IPS-15b (cell line): ENCODE measurements around the gene THOP1.

Experiments used
- H3K27me3 ChIP-seq: one replicate; pipeline ENCODE4 v1.6.1; 2013; ENCODE audit warnings: low read length; ENCODE audit not compliant: control insufficient read depth, insufficient read depth
- H3K36me3 ChIP-seq: one replicate; pipeline ENCODE4 v1.6.1; 2013; ENCODE audit warnings: low read length; ENCODE audit not compliant: control insufficient read depth, insufficient read depth
- H3K4me1 ChIP-seq: one replicate; pipeline ENCODE4 v1.6.1; 2013; ENCODE audit warnings: mild to moderate bottlenecking, low read length; ENCODE audit not compliant: control insufficient read depth, insufficient read depth
- H3K4me3 ChIP-seq: one replicate; pipeline ENCODE4 v1.5.1; 2013; ENCODE audit warnings: low read depth, low read length
- H3K9ac ChIP-seq: one replicate; pipeline ENCODE4 v1.6.1; 2013; ENCODE audit warnings: low read depth, mild to moderate bottlenecking, low read length
- H3K9me3 ChIP-seq: one replicate; pipeline ENCODE4 v1.6.1; 2013; ENCODE audit warnings: mild to moderate bottlenecking, low read length; ENCODE audit not compliant: control insufficient read depth, insufficient read depth

Gene THOP1

GRCh38 chr19:2819540-2820111, 34.3 kb downstream of the THOP1 start, which contains the start of gene ZNF554:
TSS of gene ZNF554 (plus strand) at chr19:2819868. CDS start at chr19:2820072, 204 bp downstream.
- H3K36me3 ChIP-seq: peaks cover 3% of the 10 kb centered on the region

GRCh38 chr19:2820112-2820702, 34.9 kb downstream of the THOP1 start:
- H3K36me3 ChIP-seq: peaks cover 2% of the 10 kb centered on the region
- no peaks in the 10 kb centered on the region for H3K4me1 ChIP-seq
- H3K9me3 ChIP-seq: no peaks in the 10 kb centered on the region
- no peaks in the 10 kb centered on the region for H3K27me3 ChIP-seq
- peak overlapping the region; percentile 47 for H3K9ac ChIP-seq
- H3K4me3 ChIP-seq: peak overlapping the region; percentile 89

More at GRCh38 chr19:2819540-2820111, 34.3 kb downstream of the THOP1 start, which contains the start of gene ZNF554:
- Histone ChIP-seq H3K27me3 (no peaks in the 10 kb centered on the region), H3K4me3 (peak within 1 kb of the TSS; percentile 89), H3K9me3 (no peaks in the 10 kb centered on the region), H3K4me1 (no peaks in the 10 kb centered on the region), H3K9ac (peak within 1 kb of the TSS; percentile 47)

- Histone ChIP-seq H3K4me1 (no peaks in the 10 kb centered on the region), H3K36me3 (peaks cover 4% of the 10 kb centered on the region), H3K9ac (no peak overlapping the region), H3K27me3 (no peaks in the 10 kb centered on the region), H3K9me3 (peaks cover 5% of the 10 kb centered on the region), H3K4me3 (no peak overlapping the region)
Measured at GRCh38 chr19:2822846-2823245, 37.5 kb downstream of the THOP1 start.

DNA sequence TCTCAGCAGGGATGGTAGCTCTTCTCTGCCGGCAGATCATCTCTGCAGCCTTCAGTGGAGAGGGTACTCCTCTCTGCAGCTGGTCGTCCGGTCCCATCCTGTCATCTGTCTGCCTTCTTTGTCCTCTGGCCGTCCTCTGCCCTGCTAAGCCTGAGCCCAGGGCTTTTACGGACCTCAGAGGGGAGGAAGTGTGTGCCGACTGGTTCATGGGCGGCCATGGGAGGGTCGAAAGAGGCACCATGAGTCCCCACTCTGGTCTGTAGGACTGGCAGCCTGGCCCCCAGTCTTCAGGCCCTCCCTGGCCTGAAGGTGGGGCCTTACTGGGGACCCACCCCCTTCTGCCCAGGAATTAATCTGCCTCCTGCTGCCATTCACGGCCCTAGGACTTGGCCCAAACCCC, 38.3 kb downstream of the THOP1 start:
- H3K4me1 ChIP-seq: no peaks in the 10 kb centered on the region
- peaks cover 5% of the 10 kb centered on the region for H3K9me3 ChIP-seq
- no peak overlapping the region for H3K4me3 ChIP-seq
- H3K9ac ChIP-seq: no peak overlapping the region
- H3K36me3 ChIP-seq: peaks cover 4% of the 10 kb centered on the region
- no peaks in the 10 kb centered on the region for H3K27me3 ChIP-seq

GRCh38 chr19:2824129-2824528, 38.8 kb downstream of the THOP1 start:
- Histone ChIP-seq H3K36me3 (peaks cover 4% of the 10 kb centered on the region), H3K9ac (no peak overlapping the region), H3K9me3 (peaks cover 5% of the 10 kb centered on the region), H3K4me3 (no peak overlapping the region), H3K27me3 (no peaks in the 10 kb centered on the region), H3K4me1 (no peaks in the 10 kb centered on the region)

GRCh38 chr19:2827022-2827421, 41.7 kb downstream of the THOP1 start:
- Histone ChIP-seq H3K9ac (no peak overlapping the region), H3K27me3 (no peaks in the 10 kb centered on the region), H3K36me3 (peaks cover 4% of the 10 kb centered on the region), H3K9me3 (peaks cover 10% of the 10 kb centered on the region), H3K4me3 (no peak overlapping the region), H3K4me1 (no peaks in the 10 kb centered on the region)

GRCh38 chr19:2827840-2828489, 42.7 kb downstream of the THOP1 start:
- Histone ChIP-seq H3K4me3 (no peak overlapping the region), H3K9ac (no peak overlapping the region), H3K36me3 (peaks cover 8% of the 10 kb centered on the region), H3K9me3 (peaks cover 10% of the 10 kb centered on the region), H3K4me1 (no peaks in the 10 kb centered on the region), H3K27me3 (no peaks in the 10 kb centered on the region)

DNA sequence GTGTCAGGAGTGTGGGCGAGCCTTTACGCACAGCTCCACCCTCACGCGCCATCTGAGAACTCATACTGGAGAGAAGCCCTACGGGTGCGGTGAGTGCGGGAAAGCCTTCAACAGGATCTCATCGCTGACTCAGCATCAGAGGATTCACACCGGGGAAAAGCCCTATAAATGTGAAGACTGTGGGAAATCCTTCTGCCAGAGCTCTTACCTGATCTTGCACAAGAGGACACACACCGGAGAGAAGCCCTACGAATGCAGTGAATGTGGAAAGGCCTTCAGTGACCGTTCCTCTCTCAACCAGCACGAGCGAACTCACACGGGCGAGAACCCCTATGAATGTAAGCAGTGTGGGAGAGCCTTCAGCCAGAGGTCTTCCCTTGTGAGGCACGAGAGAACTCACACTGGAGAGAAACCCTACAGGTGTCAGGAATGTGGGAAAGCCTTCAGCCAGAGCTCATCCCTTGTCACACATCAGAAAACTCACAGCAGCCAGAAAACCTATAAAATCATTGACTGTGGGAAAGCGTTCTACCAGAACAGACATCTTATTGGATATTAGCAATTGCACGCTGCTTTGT, 49.1 kb downstream of the THOP1 start:
- Histone ChIP-seq H3K36me3 (peaks cover 16% of the 10 kb centered on the region), H3K9me3 (peaks cover 23% of the 10 kb centered on the region), H3K4me1 (no peaks in the 10 kb centered on the region), H3K27me3 (no peaks in the 10 kb centered on the region), H3K9ac (no peak overlapping the region), H3K4me3 (no peak overlapping the region)

DNA sequence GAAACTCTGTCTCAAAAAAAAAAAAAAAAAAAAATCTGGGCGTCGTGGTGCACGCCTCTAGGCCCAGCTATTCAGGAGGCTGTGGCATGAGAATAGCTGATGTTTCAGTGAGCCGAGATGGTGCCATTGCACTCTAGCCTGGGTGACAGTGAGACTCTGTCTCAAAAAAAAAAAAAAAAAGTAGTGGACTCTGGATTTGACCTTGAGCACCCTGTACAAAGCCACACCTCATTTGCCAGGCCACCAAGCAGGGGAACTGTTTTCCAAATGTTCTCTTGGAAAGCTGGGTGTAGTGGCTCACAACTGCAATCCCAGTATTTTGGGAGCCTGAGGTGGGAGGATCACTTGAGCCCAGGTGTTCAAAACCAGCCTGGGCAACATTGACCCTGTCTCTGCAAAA, 52.1 kb downstream of the THOP1 start:
- Histone ChIP-seq H3K9ac (no peak overlapping the region), H3K36me3 (peaks cover 14% of the 10 kb centered on the region), H3K27me3 (peaks cover 2% of the 10 kb centered on the region), H3K9me3 (peaks cover 18% of the 10 kb centered on the region), H3K4me3 (no peak overlapping the region), H3K4me1 (peaks cover 2% of the 10 kb centered on the region)

DNA sequence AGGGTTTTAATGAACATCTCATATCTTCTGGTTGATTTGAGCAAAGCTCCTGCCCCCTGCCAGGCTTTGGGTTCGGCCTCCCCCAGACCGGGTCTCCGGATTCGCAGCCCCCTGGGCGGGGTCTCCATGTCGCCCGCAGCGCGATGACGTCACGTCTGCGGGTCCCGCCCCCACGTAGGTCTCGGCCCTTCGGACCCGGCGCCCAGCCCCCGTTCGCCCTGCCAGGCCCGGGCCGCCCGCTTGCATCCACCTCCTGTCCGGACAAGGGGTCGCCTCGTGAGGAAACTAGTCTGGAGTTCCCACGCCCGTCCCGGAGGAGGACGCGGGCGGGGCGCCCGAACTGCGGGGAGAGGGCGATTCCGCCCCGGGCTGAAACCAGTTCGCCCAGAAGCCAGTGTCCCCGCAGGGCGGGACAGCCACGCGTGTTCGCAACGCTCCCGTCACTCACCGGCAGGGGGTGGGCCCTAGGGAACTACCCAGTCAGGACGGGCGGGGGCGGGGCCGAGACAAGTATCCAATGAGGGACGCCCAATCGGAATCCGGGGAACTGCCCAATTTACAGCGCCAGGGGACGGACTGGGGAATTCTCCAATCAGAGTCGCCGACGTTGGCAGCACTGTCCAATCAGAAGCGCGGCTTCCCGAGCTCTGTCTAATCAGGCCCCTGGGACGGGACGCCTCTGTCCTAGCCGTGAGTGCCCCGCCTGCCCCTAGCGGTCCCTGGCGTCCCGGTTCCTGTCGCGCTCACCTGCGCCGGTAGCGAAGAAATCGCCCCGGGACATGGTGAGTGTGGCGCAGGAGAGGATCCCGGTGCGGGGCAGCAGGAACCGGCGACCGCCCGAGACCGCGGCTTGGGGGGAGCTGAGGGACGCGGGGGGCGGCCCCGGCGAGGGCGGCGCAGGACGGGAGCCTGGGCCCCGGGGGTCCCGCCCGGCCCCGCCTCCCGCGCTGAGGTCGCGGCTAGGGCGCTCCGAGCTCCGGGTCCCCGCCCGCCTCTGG, 55.8 kb downstream of the THOP1 start, which contains the start of gene ZNF555:
Gene ZNF555, plus strand, starts transcription at position 682 of the 998 bp plus-strand sequence. Its CDS starts 98 bp downstream, at position 780.
- no peaks in the 10 kb centered on the region for H3K9me3 ChIP-seq
- H3K4me1 ChIP-seq: peaks cover 2% of the 10 kb centered on the region
- no peaks in the 10 kb centered on the region for H3K36me3 ChIP-seq
- H3K9ac ChIP-seq: peak within 1 kb of the TSS; percentile 68
- peaks cover 3% of the 10 kb centered on the region for H3K27me3 ChIP-seq
- peak within 1 kb of the TSS; percentile 68 for H3K4me3 ChIP-seq
